Glomerular endothelial cell (primary cell): ENCODE measurements around the gene HNRNPM. TPM values are rescaled to one million over a fixed set of nuclear protein-coding genes. Genes with fewer than 3 reads are reported as not detected.

Experiments
- DNase-seq: peaks from one replicate; pipeline ENCODE4 v3.0.0-alpha.2; 2011; ENCODE audit warnings: low read depth, low spot score; ENCODE audit errors: extremely low read depth
- total RNA-seq: library from RNA; depleted of rRNA; stranded (reverse); fragments of >200 nt; gene quantifications from 2 replicates; pipeline ENCODE4 v1.2.3, GENCODE V29; 2015

HNRNPM gene
- total RNA-seq, 1 donor from 2014 or later, result 136 TPM

- no peak for DNase-seq
Observed at GRCh38 chr19:8484331-8484894, 39.6 kb downstream of the HNRNPM start.

- no peak for DNase-seq
Observed at GRCh38 chr19:8485561-8486371, 41.0 kb downstream of the HNRNPM start.

- DNase-seq, result no peak
Observed at GRCh38 chr19:8486661-8487136, 41.9 kb downstream of the HNRNPM start.

- no peak for DNase-seq
Observed at GRCh38 chr19:8487137-8487851, 42.5 kb downstream of the HNRNPM start.

- no peak for DNase-seq
Observed at GRCh38 chr19:8488365-8488764, 43.6 kb downstream of the HNRNPM start.

GRCh38 chr19:8489561-8490394 lies 45.0 kb downstream of the HNRNPM start:
- no peak for DNase-seq

- DNase-seq, result no peak
Observed at GRCh38 chr19:8490395-8490760, 45.6 kb downstream of the HNRNPM start.

GRCh38 chr19:8490873-8491272 lies 46.1 kb downstream of the HNRNPM start:
- DNase-seq, result no peak

- DNase-seq, result no peak
Observed at GRCh38 chr19:8491574-8491973, 46.8 kb downstream of the HNRNPM start.

- DNase-seq, result no peak
Observed at GRCh38 chr19:8494158-8494557, 49.4 kb downstream of the HNRNPM start.

GRCh38 chr19:8498295-8498694 lies 53.5 kb downstream of the HNRNPM start:
- DNase-seq, result no peak

GRCh38 chr19:8499048-8499833 lies 54.5 kb downstream of the HNRNPM start:
- DNase-seq, result no peak

- DNase-seq, result no peak
Observed at GRCh38 chr19:8500158-8500557, 55.4 kb downstream of the HNRNPM start.

- DNase-seq, result no peak
Observed at GRCh38 chr19:8501516-8501915, 56.7 kb downstream of the HNRNPM start.

- no peak for DNase-seq
Observed at GRCh38 chr19:8501981-8502380, 57.2 kb downstream of the HNRNPM start.

GRCh38 chr19:8503510-8503909 lies 58.7 kb downstream of the HNRNPM start:
- no peak for DNase-seq

- no peak for DNase-seq
Observed at GRCh38 chr19:8504171-8504570, 59.4 kb downstream of the HNRNPM start.

GRCh38 chr19:8504919-8505318 lies 60.1 kb downstream of the HNRNPM start:
- no peak for DNase-seq

GRCh38 chr19:8505680-8506401 lies 61.1 kb downstream of the HNRNPM start:
- DNase-seq, result peak; percentile 9
